SK-N-SH treated with all-trans-retinoic acid at 6 μM for 48 hours (cell line): Measurements from ENCODE around the gene TMEM185B.

Experiments used
- ARNTL ChIP-seq: fragments of 450-650 bp; formaldehyde crosslinking; IDR thresholded peaks from 2 replicates; pipeline ENCODE4 v1.5.0; 2020; ENCODE audit warnings: low read depth, mild to moderate bottlenecking, moderate library complexity, borderline replicate concordance
- CREB5 ChIP-seq: fragments of 250-450 bp; sonication (Bioruptor Pico); IDR thresholded peaks from 2 replicates; pipeline ENCODE4 v1.5.1; 2020; ENCODE audit warnings: low read depth, mild to moderate bottlenecking, moderate library complexity
- ESRRG ChIP-seq: fragments of 250-450 bp; sonication (Bioruptor Pico); IDR thresholded peaks from 2 replicates; pipeline ENCODE4 v1.6.1; 2021; ENCODE audit warnings: mild to moderate bottlenecking
- PATZ1 ChIP-seq: fragments of 250-450 bp; sonication (Bioruptor Pico); IDR thresholded peaks from 2 replicates; pipeline ENCODE4 v1.8.0; 2020; ENCODE audit warnings: mild to moderate bottlenecking, moderate library complexity, borderline replicate concordance
- ZC3H10 ChIP-seq: fragments of 250-450 bp; sonication (Bioruptor Pico); IDR thresholded peaks from 2 replicates; pipeline ENCODE4 v1.5.1; 2021; ENCODE audit warnings: mild to moderate bottlenecking, moderate library complexity
- ZFP3 ChIP-seq: fragments of 250-450 bp; sonication (Bioruptor Pico); IDR thresholded peaks from 2 replicates; pipeline ENCODE4 v1.5.0; 2020; ENCODE audit warnings: mild to moderate bottlenecking, moderate library complexity
- ZFP30 ChIP-seq: fragments of 450-650 bp; formaldehyde crosslinking; IDR thresholded peaks from 2 replicates; pipeline ENCODE4 v1.5.0; 2022; ENCODE audit warnings: mild to moderate bottlenecking, moderate library complexity

GRCh38 chr2:120227111-120227991 is 4.2 kb upstream of the TMEM185B start:
- no peak for TF ChIP-seq ARNTL (CRISPR knock-in tag)
- TF ChIP-seq ESRRG: no peak
- no peak for TF ChIP-seq ZFP3
- TF ChIP-seq CREB5: no peak
- no peak for TF ChIP-seq PATZ1 (CRISPR knock-in tag)
- TF ChIP-seq ZFP30 (CRISPR knock-in tag): no peak
- no peak for TF ChIP-seq ZC3H10 (CRISPR knock-in tag)
